Nephron progenitor cell (in vitro differentiated cells): ENCODE results near the gene PAGE4.

ENCODE experiments used
- DNase-seq: peaks from one replicate; pipeline ENCODE4 v3.0.0; 2021
- H3K27ac Mint-ChIP-seq: 2 replicates; pipeline ENCODE4 v1.8.0; 2021; ENCODE audit warnings: mild to moderate bottlenecking, moderate library complexity, mixed read lengths
- H3K27me3 Mint-ChIP-seq: 2 replicates; pipeline ENCODE4 v1.8.0; 2021; ENCODE audit warnings: mild to moderate bottlenecking, low read depth, mixed read lengths; ENCODE audit not compliant: poor library complexity
- H3K36me3 Mint-ChIP-seq: 2 replicates; pipeline ENCODE4 v1.8.0; 2021; ENCODE audit warnings: low read depth, mixed read lengths
- H3K4me1 Mint-ChIP-seq: 2 replicates; pipeline ENCODE4 v1.8.0; 2021; ENCODE audit warnings: mixed read lengths
- H3K4me3 Mint-ChIP-seq: 2 replicates; pipeline ENCODE4 v1.8.0; 2021; ENCODE audit warnings: mild to moderate bottlenecking, moderate library complexity, mixed read lengths
- H3K9me3 Mint-ChIP-seq: 2 replicates; pipeline ENCODE4 v1.8.0; 2021; ENCODE audit warnings: mild to moderate bottlenecking, moderate library complexity, mixed read lengths
- TF ChIP-seq, protein P1 (sequence below): fragments of 200-600 bp; sonication (generic); IDR thresholded peaks from 2 replicates; pipeline ENCODE4 v1.5.0; 2021; ENCODE audit warnings: antibody characterized with exemption

PAGE4 gene

DNA sequence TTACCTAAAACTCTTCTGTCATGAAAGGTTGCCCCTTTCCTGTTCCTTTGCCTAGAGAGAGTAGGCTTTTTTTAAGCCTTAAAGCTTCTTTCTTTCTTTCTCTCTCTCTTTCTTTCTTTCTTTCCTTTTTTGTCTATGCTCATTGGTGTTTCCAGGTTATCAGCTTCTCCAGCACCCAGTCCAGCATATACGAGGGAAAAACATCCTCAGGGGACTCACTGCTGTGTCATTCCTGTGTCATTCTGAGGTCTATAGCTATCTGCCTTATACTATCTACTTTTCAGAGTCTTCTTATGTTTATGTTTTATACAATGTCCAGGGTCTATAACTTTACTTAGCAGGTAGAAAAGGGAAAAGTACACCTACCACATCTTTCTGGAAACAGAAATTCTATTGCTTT, 39.6 kb downstream of the PAGE4 start:
- TF ChIP-seq, protein P1, sequence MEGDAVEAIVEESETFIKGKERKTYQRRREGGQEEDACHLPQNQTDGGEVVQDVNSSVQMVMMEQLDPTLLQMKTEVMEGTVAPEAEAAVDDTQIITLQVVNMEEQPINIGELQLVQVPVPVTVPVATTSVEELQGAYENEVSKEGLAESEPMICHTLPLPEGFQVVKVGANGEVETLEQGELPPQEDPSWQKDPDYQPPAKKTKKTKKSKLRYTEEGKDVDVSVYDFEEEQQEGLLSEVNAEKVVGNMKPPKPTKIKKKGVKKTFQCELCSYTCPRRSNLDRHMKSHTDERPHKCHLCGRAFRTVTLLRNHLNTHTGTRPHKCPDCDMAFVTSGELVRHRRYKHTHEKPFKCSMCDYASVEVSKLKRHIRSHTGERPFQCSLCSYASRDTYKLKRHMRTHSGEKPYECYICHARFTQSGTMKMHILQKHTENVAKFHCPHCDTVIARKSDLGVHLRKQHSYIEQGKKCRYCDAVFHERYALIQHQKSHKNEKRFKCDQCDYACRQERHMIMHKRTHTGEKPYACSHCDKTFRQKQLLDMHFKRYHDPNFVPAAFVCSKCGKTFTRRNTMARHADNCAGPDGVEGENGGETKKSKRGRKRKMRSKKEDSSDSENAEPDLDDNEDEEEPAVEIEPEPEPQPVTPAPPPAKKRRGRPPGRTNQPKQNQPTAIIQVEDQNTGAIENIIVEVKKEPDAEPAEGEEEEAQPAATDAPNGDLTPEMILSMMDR: no peak
- no peak overlapping the region for H3K4me3 Mint-ChIP-seq
- no peaks in the 10 kb centered on the region for H3K36me3 Mint-ChIP-seq
- H3K9me3 Mint-ChIP-seq: peaks cover 26% of the 10 kb centered on the region
- peaks cover 3% of the 10 kb centered on the region for H3K27me3 Mint-ChIP-seq
- H3K27ac Mint-ChIP-seq: no peak overlapping the region
- no peaks in the 10 kb centered on the region for H3K4me1 Mint-ChIP-seq
- no peak for DNase-seq

DNA sequence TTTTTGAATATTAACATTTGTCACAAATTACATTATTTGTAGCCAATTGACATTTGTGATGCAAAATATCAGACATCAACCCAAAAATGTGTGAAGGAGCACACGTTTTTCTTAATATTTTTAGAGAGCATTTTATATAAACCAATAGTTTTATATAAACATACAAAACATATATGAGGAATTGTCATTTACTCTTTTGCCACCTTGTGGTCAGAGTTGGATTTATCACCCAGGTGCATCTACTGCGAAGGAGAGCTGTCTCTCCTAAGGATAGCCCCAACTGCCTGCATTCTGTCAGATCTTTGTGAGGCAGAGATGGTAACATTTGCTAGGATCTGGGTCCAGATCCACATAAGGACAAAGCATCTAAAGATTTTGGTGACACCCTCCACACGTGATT, 47.6 kb downstream of the PAGE4 start:
- Mint-ChIP-seq H3K36me3 (peaks cover 18% of the 10 kb centered on the region), H3K4me1 (peaks cover 25% of the 10 kb centered on the region), H3K27ac (no peak overlapping the region), H3K4me3 (no peak overlapping the region), H3K27me3 (peaks cover 9% of the 10 kb centered on the region), H3K9me3 (peaks cover 42% of the 10 kb centered on the region)
- TF ChIP-seq, protein P1: peak; percentile 45
- DNase-seq: no peak

DNA sequence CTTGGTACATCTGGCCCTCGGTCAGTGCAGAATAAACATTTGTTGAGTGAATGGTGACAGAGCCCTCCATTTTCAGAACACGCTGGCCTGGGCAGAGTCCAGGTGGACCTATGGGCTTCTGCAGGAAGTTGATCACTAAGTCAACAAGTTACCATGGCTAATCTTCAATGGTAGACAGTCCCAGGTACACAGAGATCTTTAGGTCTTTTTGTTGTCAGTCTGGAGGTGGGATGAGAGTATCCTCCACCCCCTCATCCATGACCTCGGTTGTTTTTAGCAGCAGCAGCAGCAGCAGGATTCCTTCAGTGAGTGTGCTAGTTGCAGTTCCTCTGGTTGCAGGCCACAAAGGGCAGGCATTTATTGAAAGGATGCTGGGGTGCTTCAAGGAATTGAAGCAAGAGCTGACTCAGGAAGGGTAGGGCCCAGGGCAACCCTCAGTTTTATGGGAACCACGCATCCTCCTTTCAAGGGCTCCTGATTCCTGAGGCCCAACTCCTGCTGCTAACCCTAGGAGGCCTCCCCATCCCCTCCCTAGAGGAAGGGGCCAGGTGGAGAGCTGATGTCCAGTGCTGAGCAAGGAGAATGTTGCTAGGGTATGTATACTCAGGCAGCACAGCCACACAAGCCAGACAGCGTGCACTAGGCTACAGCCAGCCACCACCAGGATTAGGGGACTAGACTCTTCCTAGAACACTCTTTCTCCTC, 48.4 kb downstream of the PAGE4 start:
- no peak for DNase-seq
- Mint-ChIP-seq H3K9me3 (peaks cover 44% of the 10 kb centered on the region), H3K27me3 (peaks cover 7% of the 10 kb centered on the region), H3K27ac (no peak overlapping the region), H3K4me1 (peaks cover 29% of the 10 kb centered on the region), H3K4me3 (peak overlapping the region; percentile 47), H3K36me3 (peaks cover 26% of the 10 kb centered on the region)
- TF ChIP-seq, protein P1: no peak

DNA sequence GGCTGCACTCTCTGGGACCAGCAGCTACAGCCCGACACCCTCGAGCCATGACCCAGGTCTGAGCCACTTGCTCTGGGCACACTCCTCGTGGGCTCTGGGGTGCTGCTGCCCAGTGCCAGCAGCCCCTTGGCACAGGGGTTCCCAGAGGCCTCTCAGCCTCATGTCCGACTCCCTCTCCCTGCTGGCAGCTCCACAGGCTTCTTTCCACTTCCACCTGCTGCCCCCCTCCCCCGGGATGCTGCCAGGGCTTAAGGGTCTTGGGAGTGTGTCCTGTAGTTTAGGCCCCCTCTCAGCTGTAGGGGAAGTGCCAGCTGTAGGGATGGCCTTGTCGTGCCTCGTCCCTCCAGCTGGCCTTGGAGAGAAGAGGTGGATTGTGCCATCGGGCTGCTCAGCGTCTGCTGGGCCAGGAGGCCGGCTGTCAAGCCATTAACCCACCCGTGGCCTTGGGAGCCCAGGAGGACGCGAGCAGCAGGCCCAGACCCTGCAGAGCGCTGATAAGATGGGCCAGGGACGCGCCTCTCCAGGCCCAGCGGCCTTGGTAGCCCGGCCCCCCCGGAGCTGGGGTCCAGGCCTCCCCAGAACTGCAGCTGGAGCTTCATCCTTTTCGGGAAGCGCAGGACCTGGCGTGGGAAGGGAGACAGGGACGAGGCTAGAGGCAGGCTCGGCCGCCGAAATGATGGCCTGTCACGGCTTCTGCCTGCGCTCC, 49.2 kb downstream of the PAGE4 start:
- H3K27me3 Mint-ChIP-seq: peaks cover 7% of the 10 kb centered on the region
- peaks cover 29% of the 10 kb centered on the region for H3K4me1 Mint-ChIP-seq
- TF ChIP-seq, protein P1: no peak
- H3K4me3 Mint-ChIP-seq: peak overlapping the region; percentile 81
- H3K36me3 Mint-ChIP-seq: peaks cover 34% of the 10 kb centered on the region
- DNase-seq: no peak
- no peak overlapping the region for H3K27ac Mint-ChIP-seq
- H3K9me3 Mint-ChIP-seq: peaks cover 49% of the 10 kb centered on the region

DNA sequence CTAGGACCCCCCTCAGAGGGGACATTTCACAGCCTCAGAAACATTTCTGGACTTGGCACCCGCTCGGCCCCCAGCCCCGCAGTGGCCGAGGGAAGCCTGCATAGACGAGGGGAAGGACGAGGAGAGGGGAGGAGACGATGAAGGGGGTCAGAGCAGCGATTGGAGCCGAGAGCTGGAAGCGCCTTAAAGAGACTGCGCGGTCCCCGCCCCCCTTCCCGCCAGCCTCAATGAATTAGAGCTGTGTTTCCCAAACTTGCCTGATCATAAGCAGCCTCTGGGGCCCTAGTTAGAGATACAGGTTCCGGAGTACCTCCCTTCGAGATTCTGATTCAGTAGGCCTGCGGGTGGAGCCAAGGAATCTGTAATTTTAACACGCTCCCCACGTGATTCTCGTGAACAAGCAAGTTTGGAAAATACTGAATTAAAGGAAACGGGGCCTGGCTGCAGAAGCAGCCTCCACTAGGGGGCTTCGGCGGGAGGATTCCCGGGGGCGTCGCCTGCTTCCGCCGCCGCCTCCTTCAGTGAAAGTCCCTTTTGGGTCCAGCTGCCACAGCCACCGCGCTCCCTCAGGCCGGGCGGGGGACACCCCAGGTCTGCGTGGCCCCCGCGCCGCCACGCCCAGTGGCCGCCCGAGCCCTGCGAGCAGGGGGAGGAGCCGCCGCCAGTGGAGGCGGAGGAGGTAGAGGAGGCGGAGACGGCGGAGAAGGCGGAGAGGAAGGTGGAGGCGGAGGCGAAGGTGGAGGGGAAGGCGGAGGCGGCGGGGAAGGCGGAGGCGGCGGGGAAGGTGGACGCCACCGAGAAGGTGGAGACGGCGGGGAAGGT, 49.9 kb downstream of the PAGE4 start, which contains the start of gene USP27X:
USP27X (plus strand) TSS at position 651 of the 822 bp plus-strand sequence. CDS start 824 bp downstream, outside the sequence.
- Mint-ChIP-seq H3K9me3 (peaks cover 49% of the 10 kb centered on the region), H3K36me3 (peaks cover 37% of the 10 kb centered on the region), H3K4me3 (peak within 1 kb of the TSS; percentile 81), H3K27me3 (peaks cover 7% of the 10 kb centered on the region), H3K4me1 (peaks cover 30% of the 10 kb centered on the region), H3K27ac (peak within 1 kb of the TSS; percentile 69)
- DNase-seq: peak; percentile 78
- TF ChIP-seq, protein P1: peak; percentile 59
